B cell (primary cell): Measurements from ENCODE around the gene EML6. TPM values are rescaled to one million over a fixed set of nuclear protein-coding genes. Genes with fewer than 3 reads are reported as not detected.

Experiments
- ATAC-seq: fragments of 200-7000 bp; cut with Tn5 transposase; one replicate; pipeline ENCODE4 v1.10.0; 2021; ENCODE audit warnings: low read depth, mild to moderate bottlenecking, moderate number of reproducible peaks, moderate library complexity
- CTCF ChIA-PET: fragments of 350-600 bp; sonication (Branson Sonifier 250); formaldehyde crosslinking; loops from one replicate; lab custom pipeline; 2021; ENCODE audit warnings: antibody characterized with exemption, inconsistent platforms; lab: Charles Lee
- POLR2A ChIA-PET: fragments of 350-600 bp; sonication (Branson Sonifier 250); formaldehyde crosslinking; loops from one replicate; lab custom pipeline; 2021; ENCODE audit warnings: antibody characterized with exemption; lab: Charles Lee
- DNase-seq: peaks from one replicate; pipeline ENCODE4 v3.0.0; 2013
- H2AFZ ChIP-seq: 2 replicates; pipeline ENCODE4 v1.6.1; 2012; ENCODE audit warnings: mild to moderate bottlenecking, low read depth, low read length; ENCODE audit not compliant: insufficient read depth, poor library complexity, severe bottlenecking
- H3K27ac ChIP-seq, 2 donors: 1 replicate in 1 of 2; 2 replicates in 1 of 2; pipeline ENCODE4 v1.5.1; 2012 to 2013; ENCODE audit warnings: low read length in 2 of 2, mild to moderate bottlenecking in 2 of 2, moderate library complexity in 1 of 2
- H3K27me3 ChIP-seq, 4 experiments: fragments of 200-600 bp in 1 of 4; sonication (generic) in 1 of 4; replicated peaks in 1 of 4; 1 replicate in 2 of 4; 2 replicates in 2 of 4; pipeline versions ENCODE4 v1.6.1 to v1.7.0; 2013 to 2016; ENCODE audit warnings: low read length in 3 of 4, mild to moderate bottlenecking in 2 of 4, mixed read lengths in 1 of 4, moderate library complexity in 1 of 4; ENCODE audit not compliant: insufficient read depth in 4 of 4, control insufficient read depth in 3 of 4; ENCODE audit errors: control extremely low read depth in 1 of 4
- H3K36me3 ChIP-seq, 2 experiments: replicated peaks in 1 of 2; 1 replicate in 1 of 2; 2 replicates in 1 of 2; pipeline versions ENCODE4 v1.6.1 to v1.7.1; 2013; ENCODE audit warnings: low read length in 1 of 2; ENCODE audit not compliant: insufficient read depth in 2 of 2, control insufficient read depth in 1 of 2; ENCODE audit errors: control extremely low read depth in 1 of 2, extremely low read depth in 1 of 2
- H3K4me1 ChIP-seq, 2 donors: fragments of 200-600 bp in 1 of 2; sonication (generic) in 1 of 2; 1 replicate in 1 of 2; 2 replicates in 1 of 2; pipeline versions ENCODE4 v1.5.1 to v1.6.1; 2013 to 2017; ENCODE audit warnings: low read length in 2 of 2; ENCODE audit not compliant: control insufficient read depth in 2 of 2, insufficient read depth in 2 of 2
- H3K4me2 ChIP-seq: replicated peaks from 2 replicates; pipeline ENCODE3; 2012; ENCODE audit warnings: mild to moderate bottlenecking, low read depth, low read length; ENCODE audit not compliant: poor library complexity, severe bottlenecking
- H3K4me3 ChIP-seq, 5 experiments: fragments of 200-600 bp in 1 of 5; sonication (generic) in 1 of 5; 1 replicate in 3 of 5; 2 replicates in 2 of 5; pipeline versions ENCODE4 v1.5.1 to v1.7.0; 2011 to 2016; ENCODE audit warnings: low read length in 4 of 5, mild to moderate bottlenecking in 4 of 5, low read depth in 2 of 5, control low read depth in 1 of 5, moderate library complexity in 1 of 5; ENCODE audit not compliant: insufficient read depth in 1 of 5; ENCODE audit errors: control extremely low read depth in 1 of 5, extremely low read depth in 1 of 5
- H3K79me2 ChIP-seq: fragments of 200-600 bp; sonication (generic); one replicate; pipeline ENCODE4 v1.6.0; 2016; ENCODE audit warnings: low read length; ENCODE audit not compliant: control insufficient read depth, insufficient read depth
- H3K9ac ChIP-seq: fragments of 200-600 bp; sonication (generic); 2 replicates; pipeline ENCODE4 v1.6.1; 2017; ENCODE audit warnings: mild to moderate bottlenecking, low read length, moderate library complexity
- H3K9me3 ChIP-seq, 3 donors: one replicate each; pipeline versions ENCODE4 v1.6.1 to v1.7.1; 2013; ENCODE audit warnings: low read length in 2 of 3; ENCODE audit not compliant: control insufficient read depth in 2 of 3, insufficient read depth in 1 of 3; ENCODE audit errors: control extremely low read depth in 1 of 3
- H4K20me1 ChIP-seq: 2 replicates; pipeline ENCODE4 v1.6.0; 2012; ENCODE audit warnings: mild to moderate bottlenecking, low read length; ENCODE audit not compliant: insufficient read depth, control insufficient read depth, poor library complexity, severe bottlenecking
- H3K27ac Mint-ChIP-seq: one replicate; pipeline ENCODE4 v1.8.0; 2021; ENCODE audit warnings: mixed read lengths
- H3K27me3 Mint-ChIP-seq: one replicate; pipeline ENCODE4 v1.8.0; 2021; ENCODE audit warnings: mixed read lengths
- H3K4me1 Mint-ChIP-seq: one replicate; pipeline ENCODE4 v1.8.0; 2021; ENCODE audit warnings: mixed read lengths
- H3K4me3 Mint-ChIP-seq: one replicate; pipeline ENCODE4 v1.8.0; 2021; ENCODE audit warnings: mixed read lengths
- H3K9me3 Mint-ChIP-seq: one replicate; pipeline ENCODE4 v1.8.0; 2022; ENCODE audit warnings: mixed read lengths; ENCODE audit not compliant: insufficient read depth
- CTCF ChIP-seq: fragments of 200-600 bp; IDR thresholded peaks from one replicate; pipeline ENCODE4 v1.8.0; 2022; ENCODE audit warnings: antibody characterized with exemption, mild to moderate bottlenecking
- EZH2 ChIP-seq: IDR thresholded peaks from 2 replicates; pipeline ENCODE4 v1.6.1; 2012; ENCODE audit warnings: borderline replicate concordance, low read depth, mild to moderate bottlenecking, moderate library complexity, low read length; ENCODE audit not compliant: insufficient read depth, poor library complexity, severe bottlenecking
- WGBS: methylation state at CpG from one replicate; pipeline ENCODE4 v1.1.5; 2013; ENCODE audit warnings: missing lambda C conversion rate; ENCODE audit not compliant: insufficient coverage; 5-methylcytosine and 5-hydroxymethylcytosine counted together
- intact Hi-C: fragments of 100-400 bp; cut with micrococcal nuclease; formaldehyde crosslinking; loops from one replicate; pipeline ENCODE4 v1.10.0; 2022
- polyA plus RNA-seq: library from polyadenylated mRNA; depleted of rRNA; stranded (reverse); fragments of >200 nt; gene quantifications from 2 replicates; pipeline ENCODE4 v1.2.3, GENCODE V29; 2012
- total RNA-seq, 2 donors: library from RNA; stranded (reverse); fragments of 120-200 nt in 1 of 2; gene quantifications; 1 replicate in 1 of 2; 2 replicates in 1 of 2; pipeline versions ENCODE4 v1.2.3 to v1.2.4, GENCODE V29; 2013 to 2022

The EML6 gene
- total and polyA plus RNA-seq, 2 donors (not counting 1 experiment from before 2014, with no cell fraction given): 42.5 to 53.7 TPM

- TF ChIP-seq CTCF (no peak), EZH2 (no peak)
- WGBS: no CpG with 5 or more reads among the region's 1 CpG
- Histone ChIP-seq H3K36me3 (peaks cover 0 to 4% of the 10 kb centered on the region in 2 experiments), H4K20me1 (no peaks in the 10 kb centered on the region), H2AFZ (no peak overlapping the region), H3K4me1 (peaks cover 14% of the 10 kb centered on the region in 2 donors), H3K79me2 (no peaks in the 10 kb centered on the region), H3K9ac (no peak overlapping the region), H3K27ac (no peak overlapping the region), H3K4me2 (no peak overlapping the region), H3K4me3 (no peak overlapping the region), H3K9me3 (no peaks in the 10 kb centered on the region), H3K27me3 (no peaks in the 10 kb centered on the region)
- Mint-ChIP-seq H3K27ac (no peak overlapping the region), H3K4me3 (no peak overlapping the region), H3K27me3 (no peaks in the 10 kb centered on the region), H3K9me3 (no peaks in the 10 kb centered on the region), H3K4me1 (peaks cover 15% of the 10 kb centered on the region)
- no peak for DNase-seq
- ChIA-PET CTCF (no interaction called here), POLR2A (interaction anchor here (0.6 kb wide), 1 partner anchor 282 kb away, joined by 5 read pairs; no protein-coding TSS in a partner anchor)
- no peak for ATAC-seq
- intact Hi-C loops: no loop called here
Measured at GRCh38 chr2:54864096-54864495, 140.6 kb downstream of the EML6 start.

GRCh38 chr2:54864727-54865126 lies 141.3 kb downstream of the EML6 start:
- no peak overlapping the region for H3K27ac ChIP-seq

More at GRCh38 chr2:54864727-54865126, 141.3 kb downstream of the EML6 start:
- Mint-ChIP-seq H3K27ac (no peak overlapping the region), H3K27me3 (no peaks in the 10 kb centered on the region), H3K4me3 (no peak overlapping the region), H3K4me1 (peaks cover 15% of the 10 kb centered on the region), H3K9me3 (no peaks in the 10 kb centered on the region)
- Histone ChIP-seq H3K9me3 (no peaks in the 10 kb centered on the region), H3K9ac (no peak overlapping the region), H3K79me2 (no peaks in the 10 kb centered on the region), H4K20me1 (no peaks in the 10 kb centered on the region), H3K27me3 (no peaks in the 10 kb centered on the region), H2AFZ (no peak overlapping the region), H3K36me3 (peaks cover 0 to 4% of the 10 kb centered on the region in 2 experiments), H3K4me3 (no peak overlapping the region), H3K4me1 (peaks cover 14% of the 10 kb centered on the region in 2 donors), H3K4me2 (no peak overlapping the region)
- TF ChIP-seq EZH2: no peak
- no peak for TF ChIP-seq CTCF
- CTCF ChIA-PET: no interaction called here
- POLR2A ChIA-PET: interaction anchor here (0.6 kb wide), 1 partner anchor 283 kb away, joined by 5 read pairs; no protein-coding TSS in a partner anchor
- DNase-seq (no peak), ATAC-seq (no peak)
- WGBS: no CpG with 5 or more reads among the region's 5 CpGs
- intact Hi-C loops: no loop called here
